SJSA1 (cell line): ENCODE data around the gene CLHC1. TPM values are rescaled to one million over a fixed set of nuclear protein-coding genes. Genes with fewer than 3 reads are reported as not detected.
A peak's percentile ranks its signal among the peaks of the same experiment; 100 is the strongest.

Experiments
- DNase-seq, 2 experiments: peaks; one replicate each; pipeline ENCODE4 v3.0.0-alpha.2; 2015 to 2020; ENCODE audit warnings: low spot score in 2 of 2, low read depth in 1 of 2
- H3K27ac ChIP-seq: fragments of 250-450 bp; sonication (Bioruptor Pico); 2 replicates; pipeline ENCODE4 v1.5.1; 2020; ENCODE audit warnings: mild to moderate bottlenecking, moderate library complexity
- H3K27me3 ChIP-seq: fragments of 250-450 bp; sonication (Bioruptor Pico); replicated peaks from 2 replicates; pipeline ENCODE4 v1.5.1; 2020; ENCODE audit warnings: mild to moderate bottlenecking, moderate library complexity
- H3K36me3 ChIP-seq: fragments of 250-450 bp; sonication (Bioruptor Pico); 2 replicates; pipeline ENCODE4 v1.5.1; 2020; ENCODE audit warnings: mild to moderate bottlenecking
- H3K4me1 ChIP-seq: fragments of 250-450 bp; sonication (Bioruptor Pico); replicated peaks from 2 replicates; pipeline ENCODE4 v1.6.1; 2021; ENCODE audit warnings: mild to moderate bottlenecking
- H3K4me3 ChIP-seq: fragments of 250-450 bp; sonication (Bioruptor Pico); 2 replicates; pipeline ENCODE4 v1.5.1; 2020; ENCODE audit warnings: mild to moderate bottlenecking
- H3K9me3 ChIP-seq: fragments of 250-450 bp; sonication (Bioruptor Pico); replicated peaks from 2 replicates; pipeline ENCODE4 v1.5.1; 2020; ENCODE audit warnings: mild to moderate bottlenecking
- total RNA-seq: library from RNA; depleted of rRNA; stranded (reverse); fragments of >200 nt; shearing (Covaris generic); gene quantifications from 2 replicates; pipeline ENCODE4 v1.2.3, GENCODE V29; 2014

The CLHC1 gene
- total RNA-seq, 1 experiment from 2014 or later, result 6.6 TPM

- Histone ChIP-seq H3K4me1 (peaks cover 41% of the 10 kb centered on the region), H3K27ac (0 out of 2 replicates have a peak overlapping the region, but pooled peaks have one; percentile 63), H3K4me3 (no peak overlapping the region), H3K9me3 (no peaks in the 10 kb centered on the region), H3K36me3 (no peaks in the 10 kb centered on the region), H3K27me3 (no peaks in the 10 kb centered on the region)
- DNase-seq, result no peak
Measured at GRCh38 chr2:55157474-55157884, 74.6 kb downstream of the CLHC1 start.

- peaks cover 40% of the 10 kb centered on the region for H3K4me1 ChIP-seq
Measured at GRCh38 chr2:55156984-55157383, 75.1 kb downstream of the CLHC1 start.

GRCh38 chr2:55156326-55156725 lies 75.8 kb downstream of the CLHC1 start:
- Histone ChIP-seq H3K36me3 (no peaks in the 10 kb centered on the region), H3K27ac (peak overlapping the region; percentile 63), H3K27me3 (no peaks in the 10 kb centered on the region), H3K4me3 (no peak overlapping the region), H3K9me3 (no peaks in the 10 kb centered on the region), H3K4me1 (peaks cover 40% of the 10 kb centered on the region)
- DNase-seq, result no peak

More at GRCh38 chr2:55156984-55157383, 75.1 kb downstream of the CLHC1 start:
- H3K36me3 ChIP-seq, result no peaks in the 10 kb centered on the region
- no peaks in the 10 kb centered on the region for H3K27me3 ChIP-seq
- DNase-seq, result no peak
- no peak overlapping the region for H3K4me3 ChIP-seq
- H3K27ac ChIP-seq, result peak overlapping the region; percentile 63
- H3K9me3 ChIP-seq, result no peaks in the 10 kb centered on the region

GRCh38 chr2:55155764-55156281 lies 76.3 kb downstream of the CLHC1 start:
- Histone ChIP-seq H3K4me1 (peaks cover 40% of the 10 kb centered on the region), H3K27me3 (no peaks in the 10 kb centered on the region), H3K4me3 (no peak overlapping the region), H3K27ac (peak overlapping the region; percentile 63), H3K9me3 (no peaks in the 10 kb centered on the region), H3K36me3 (no peaks in the 10 kb centered on the region)
- DNase-seq, result peak in 1 of 2 experiments; percentile 78

GRCh38 chr2:55155206-55155605 lies 76.9 kb downstream of the CLHC1 start:
- DNase-seq, result no peak
- Histone ChIP-seq H3K9me3 (no peaks in the 10 kb centered on the region), H3K4me3 (no peak overlapping the region), H3K4me1 (peaks cover 40% of the 10 kb centered on the region), H3K36me3 (no peaks in the 10 kb centered on the region), H3K27ac (peak overlapping the region; percentile 63), H3K27me3 (no peaks in the 10 kb centered on the region)

- Histone ChIP-seq H3K27ac (peak overlapping the region; percentile 63; the same call in 1 of the 2 replicates), H3K4me1 (peaks cover 40% of the 10 kb centered on the region)
Measured at GRCh38 chr2:55154525-55155030, 77.5 kb downstream of the CLHC1 start.

GRCh38 chr2:55153584-55154299 lies 78.4 kb downstream of the CLHC1 start:
- no peak for DNase-seq
- Histone ChIP-seq H3K4me3 (no peak overlapping the region), H3K36me3 (no peaks in the 10 kb centered on the region), H3K4me1 (peaks cover 40% of the 10 kb centered on the region), H3K27ac (no peak overlapping the region), H3K27me3 (no peaks in the 10 kb centered on the region), H3K9me3 (no peaks in the 10 kb centered on the region)

More at GRCh38 chr2:55154525-55155030, 77.5 kb downstream of the CLHC1 start:
- H3K36me3 ChIP-seq, result no peaks in the 10 kb centered on the region
- no peak overlapping the region for H3K4me3 ChIP-seq
- H3K27me3 ChIP-seq, result no peaks in the 10 kb centered on the region
- no peak for DNase-seq
- H3K9me3 ChIP-seq, result no peaks in the 10 kb centered on the region

- H3K36me3 ChIP-seq, result no peaks in the 10 kb centered on the region
- no peaks in the 10 kb centered on the region for H3K9me3 ChIP-seq
- H3K4me1 ChIP-seq, result peaks cover 45% of the 10 kb centered on the region
- no peak overlapping the region for H3K27ac ChIP-seq
- H3K4me3 ChIP-seq, result no peak overlapping the region
- no peak for DNase-seq
- H3K27me3 ChIP-seq, result no peaks in the 10 kb centered on the region
Measured at GRCh38 chr2:55152475-55153412, 79.3 kb downstream of the CLHC1 start.

- H3K4me3 ChIP-seq, result no peak overlapping the region
- no peaks in the 10 kb centered on the region for H3K9me3 ChIP-seq
- H3K27ac ChIP-seq, result no peak overlapping the region
- H3K4me1 ChIP-seq, result peaks cover 36% of the 10 kb centered on the region
- no peaks in the 10 kb centered on the region for H3K27me3 ChIP-seq
- no peaks in the 10 kb centered on the region for H3K36me3 ChIP-seq
- no peak for DNase-seq
Measured at GRCh38 chr2:55151733-55152433, 80.2 kb downstream of the CLHC1 start.

- H3K36me3 ChIP-seq, result no peaks in the 10 kb centered on the region
- DNase-seq, result no peak
- H3K4me1 ChIP-seq, result peaks cover 26% of the 10 kb centered on the region
- no peaks in the 10 kb centered on the region for H3K27me3 ChIP-seq
- H3K4me3 ChIP-seq, result no peak overlapping the region
- no peaks in the 10 kb centered on the region for H3K9me3 ChIP-seq
- no peak overlapping the region for H3K27ac ChIP-seq
Measured at GRCh38 chr2:55150834-55151233, 81.3 kb downstream of the CLHC1 start.

GRCh38 chr2:55148269-55148668 lies 83.8 kb downstream of the CLHC1 start:
- DNase-seq, result no peak
- no peak overlapping the region for H3K27ac ChIP-seq

GRCh38 chr2:55147531-55147930 lies 84.6 kb downstream of the CLHC1 start:
- Histone ChIP-seq H3K27ac (no peak overlapping the region), H3K4me1 (peaks cover 10% of the 10 kb centered on the region), H3K9me3 (no peaks in the 10 kb centered on the region), H3K4me3 (no peak overlapping the region), H3K27me3 (no peaks in the 10 kb centered on the region), H3K36me3 (no peaks in the 10 kb centered on the region)
- no peak for DNase-seq

More at GRCh38 chr2:55148269-55148668, 83.8 kb downstream of the CLHC1 start:
- H3K36me3 ChIP-seq, result no peaks in the 10 kb centered on the region
- no peaks in the 10 kb centered on the region for H3K9me3 ChIP-seq
- no peaks in the 10 kb centered on the region for H3K27me3 ChIP-seq
- no peak overlapping the region for H3K4me3 ChIP-seq
- H3K4me1 ChIP-seq, result peaks cover 10% of the 10 kb centered on the region

GRCh38 chr2:55147041-55147440 lies 85.1 kb downstream of the CLHC1 start:
- Histone ChIP-seq H3K4me1 (peaks cover 13% of the 10 kb centered on the region), H3K4me3 (no peak overlapping the region), H3K9me3 (no peaks in the 10 kb centered on the region), H3K36me3 (no peaks in the 10 kb centered on the region), H3K27ac (no peak overlapping the region), H3K27me3 (no peaks in the 10 kb centered on the region)
- no peak for DNase-seq
